Measurements from ENCODE around the gene BACH1. TPM values are rescaled to one million over a fixed set of nuclear protein-coding genes. Genes with fewer than 3 reads are reported as not detected.

Gene BACH1
- total and polyA plus RNA-seq, 2 experiments from 2014 or later = 23.9 to 52.7 TPM

- in situ Hi-C loops (cut with MboI) = no loop called here
- H3F3A ChIP-seq (ENCODE audit: insufficient read depth) = peaks cover 49% of the 10 kb centered on the region
- peak overlapping the region; percentile 28 for H3K4me3 ChIP-seq
- DNase-seq = peak; percentile 94
- H3K4me1 ChIP-seq (ENCODE audit: insufficient read depth) = peaks cover 67% of the 10 kb centered on the region
- H3K27ac ChIP-seq = peak overlapping the region; percentile 89
- H3K36me3 ChIP-seq (ENCODE audit: low read depth) = no peaks in the 10 kb centered on the region
- no peaks in the 10 kb centered on the region for H4K20me1 ChIP-seq (ENCODE audit: insufficient read depth)
- H3K9ac ChIP-seq = peak overlapping the region; percentile 65
- no peak for TF ChIP-seq EZH2 (IDR thresholded peaks at IDR 0.05; ENCODE audit: insufficient read depth, poor library complexity, severe bottlenecking)
- TF ChIP-seq EZH2phosphoT487 (IDR thresholded peaks at IDR 0.05; ENCODE audit: insufficient read depth, low read depth) = no peak
- no peaks in the 10 kb centered on the region for H3K9me2 ChIP-seq (ENCODE audit: insufficient read depth)
- peaks cover 83% of the 10 kb centered on the region for H3K79me2 ChIP-seq (ENCODE audit: insufficient read depth)
- H3K9me3 ChIP-seq (ENCODE audit: low read depth) = no peaks in the 10 kb centered on the region
- H2AFZ ChIP-seq = no peak overlapping the region
- H3K4me2 ChIP-seq (ENCODE audit: unreplicated experiment) = peak overlapping the region; percentile 74
- WGBS, 2 experiments (ENCODE audit: low coverage in 1 of 2, low lambda C conversion rate in 2 of 2, missing lambda C conversion rate in 2 of 2) = 0% methylated on average over 9 of the region's 9 CpGs
- H3K27me3 ChIP-seq (replicated peaks; ENCODE audit: insufficient read depth) = no peaks in the 10 kb centered on the region
These were observed 43.7 kb downstream of the BACH1 start for GRCh38 chr21:29342363-29342957.

GRCh38 chr21:29343519-29343918 is 44.8 kb downstream of the BACH1 start:
- Histone ChIP-seq H3K9me2 (ENCODE audit: insufficient read depth) (no peaks in the 10 kb centered on the region), H3K27ac (peak overlapping the region; percentile 89), H3K36me3 (ENCODE audit: low read depth) (no peaks in the 10 kb centered on the region), H2AFZ (no peak overlapping the region), H3F3A (ENCODE audit: insufficient read depth) (peaks cover 53% of the 10 kb centered on the region), H3K27me3 (replicated peaks; ENCODE audit: insufficient read depth) (no peaks in the 10 kb centered on the region), H3K4me3 (peak overlapping the region; percentile 28), H3K4me2 (ENCODE audit: unreplicated experiment) (peak overlapping the region; percentile 74), H3K9me3 (ENCODE audit: low read depth) (no peaks in the 10 kb centered on the region), H3K9ac (peak overlapping the region; percentile 65), H3K79me2 (ENCODE audit: insufficient read depth) (peaks cover 83% of the 10 kb centered on the region), H4K20me1 (ENCODE audit: insufficient read depth) (no peaks in the 10 kb centered on the region), H3K4me1 (ENCODE audit: insufficient read depth) (peaks cover 76% of the 10 kb centered on the region)
- no peak for TF ChIP-seq EZH2 (IDR thresholded peaks at IDR 0.05; ENCODE audit: insufficient read depth, poor library complexity, severe bottlenecking)
- TF ChIP-seq EZH2phosphoT487 (IDR thresholded peaks at IDR 0.05; ENCODE audit: insufficient read depth, low read depth) = no peak
- in situ Hi-C loops (cut with MboI) = no loop called here
- peak; percentile 80 for DNase-seq
- 46 to 56% methylated on average over 4 of the region's 4 CpGs for WGBS, 2 experiments (ENCODE audit: low coverage in 1 of 2, low lambda C conversion rate in 2 of 2, missing lambda C conversion rate in 2 of 2)

- Histone ChIP-seq H3K79me2 (ENCODE audit: insufficient read depth) (peaks cover 76% of the 10 kb centered on the region), H3K9me3 (ENCODE audit: low read depth) (no peaks in the 10 kb centered on the region), H3K4me3 (no peak overlapping the region), H3K4me1 (ENCODE audit: insufficient read depth) (peaks cover 56% of the 10 kb centered on the region), H3K9me2 (ENCODE audit: insufficient read depth) (no peaks in the 10 kb centered on the region), H3K27me3 (replicated peaks; ENCODE audit: insufficient read depth) (no peaks in the 10 kb centered on the region), H3K4me2 (ENCODE audit: unreplicated experiment) (no peak overlapping the region), H3K27ac (no peak overlapping the region), H2AFZ (no peak overlapping the region), H4K20me1 (ENCODE audit: insufficient read depth) (no peaks in the 10 kb centered on the region), H3K9ac (no peak overlapping the region), H3K36me3 (ENCODE audit: low read depth) (no peaks in the 10 kb centered on the region), H3F3A (ENCODE audit: insufficient read depth) (peaks cover 56% of the 10 kb centered on the region)
- in situ Hi-C loops (cut with MboI) = no loop called here
- 99 to 100% methylated on average over 3 of the region's 3 CpGs for WGBS, 2 experiments (ENCODE audit: low coverage in 1 of 2, low lambda C conversion rate in 2 of 2, missing lambda C conversion rate in 2 of 2)
- no peak for TF ChIP-seq EZH2phosphoT487 (IDR thresholded peaks at IDR 0.05; ENCODE audit: insufficient read depth, low read depth)
- no peak for TF ChIP-seq EZH2 (IDR thresholded peaks at IDR 0.05; ENCODE audit: insufficient read depth, poor library complexity, severe bottlenecking)
- DNase-seq = no peak
These were observed 47.6 kb downstream of the BACH1 start for GRCh38 chr21:29346281-29346680.

GRCh38 chr21:29346771-29347170 is 48.0 kb downstream of the BACH1 start:
- H3F3A ChIP-seq (ENCODE audit: insufficient read depth) = peaks cover 56% of the 10 kb centered on the region
- peaks cover 56% of the 10 kb centered on the region for H3K4me1 ChIP-seq (ENCODE audit: insufficient read depth)
- no peak for DNase-seq
- 95 to 96% methylated on average over 4 of the region's 4 CpGs for WGBS, 2 experiments (ENCODE audit: low coverage in 1 of 2, low lambda C conversion rate in 2 of 2, missing lambda C conversion rate in 2 of 2)
- no peak overlapping the region for H3K4me2 ChIP-seq (ENCODE audit: unreplicated experiment)
- no peak overlapping the region for H2AFZ ChIP-seq
- TF ChIP-seq EZH2phosphoT487 (IDR thresholded peaks at IDR 0.05; ENCODE audit: insufficient read depth, low read depth) = no peak
- no peak for TF ChIP-seq EZH2 (IDR thresholded peaks at IDR 0.05; ENCODE audit: insufficient read depth, poor library complexity, severe bottlenecking)
- H3K9me2 ChIP-seq (ENCODE audit: insufficient read depth) = no peaks in the 10 kb centered on the region
- no peaks in the 10 kb centered on the region for H3K27me3 ChIP-seq (replicated peaks; ENCODE audit: insufficient read depth)
- H3K9me3 ChIP-seq (ENCODE audit: low read depth) = no peaks in the 10 kb centered on the region
- H3K9ac ChIP-seq = no peak overlapping the region
- no peaks in the 10 kb centered on the region for H3K36me3 ChIP-seq (ENCODE audit: low read depth)
- H3K27ac ChIP-seq = no peak overlapping the region
- no peak overlapping the region for H3K4me3 ChIP-seq
- peaks cover 71% of the 10 kb centered on the region for H3K79me2 ChIP-seq (ENCODE audit: insufficient read depth)
- in situ Hi-C loops (cut with MboI) = no loop called here
- H4K20me1 ChIP-seq (ENCODE audit: insufficient read depth) = no peaks in the 10 kb centered on the region
